GM12878 (cell line): ENCODE results near the gene CDC37. TPM values are rescaled to one million over a fixed set of nuclear protein-coding genes. Genes with fewer than 3 reads are reported as not detected.

Experiments
- BRCA1 ChIP-seq: IDR thresholded peaks from 2 replicates; pipeline ENCODE4 v1.6.1; 2011; ENCODE audit warnings: low read depth, low read length, improper control_type of control experiment
- CBX5 ChIP-seq: sonication (generic); IDR thresholded peaks from 2 replicates; pipeline ENCODE4 v1.6.1; 2016; ENCODE audit warnings: low read depth, moderate library complexity, mild to moderate bottlenecking, inconsistent platforms
- E2F8 ChIP-seq: fragments of 450-650 bp; IDR thresholded peaks from 2 replicates; pipeline ENCODE4 v1.6.1; 2018; ENCODE audit warnings: mild to moderate bottlenecking, low read depth, moderate library complexity; ENCODE audit not compliant: partially characterized antibody
- EGR1 ChIP-seq, 2 experiments: IDR thresholded peaks; 1 replicate in 1 of 2; 2 replicates in 1 of 2; pipeline ENCODE4 v1.6.1; 2011 to 2012; ENCODE audit warnings: low read depth in 2 of 2, low read length in 2 of 2, borderline replicate concordance in 1 of 2, mild to moderate bottlenecking in 1 of 2, moderate library complexity in 1 of 2
- FOXK2 ChIP-seq: fragments of 450-650 bp; IDR thresholded peaks from 2 replicates; pipeline ENCODE4 v1.6.1; 2017; ENCODE audit warnings: mild to moderate bottlenecking, moderate library complexity
- GATAD2B ChIP-seq: fragments of 450-650 bp; conservative IDR thresholded peaks from 2 replicates; pipeline ENCODE4 v1.6.1; 2017; ENCODE audit warnings: low read depth, mild to moderate bottlenecking, moderate library complexity
- IKZF2 ChIP-seq, 2 experiments: fragments of 450-650 bp; IDR thresholded peaks; 2 replicates each; pipeline ENCODE4 v1.6.1; 2017; ENCODE audit warnings: mild to moderate bottlenecking in 2 of 2, moderate library complexity in 2 of 2
- JUND ChIP-seq: IDR thresholded peaks from 2 replicates; pipeline ENCODE4 v1.6.1; 2012; ENCODE audit warnings: low read depth, mild to moderate bottlenecking, low read length, improper control_type of control experiment, moderate library complexity
- KAT2A ChIP-seq: conservative IDR thresholded peaks from 2 replicates; pipeline ENCODE4 v1.6.1; 2011; ENCODE audit warnings: low read depth, low read length; ENCODE audit not compliant: control insufficient read depth
- MEF2A ChIP-seq: IDR thresholded peaks from 2 replicates; pipeline ENCODE4 v1.6.1; 2011; ENCODE audit warnings: low read depth, mild to moderate bottlenecking, low read length, moderate library complexity; ENCODE audit not compliant: insufficient read depth
- NFIC ChIP-seq: IDR thresholded peaks from 2 replicates; pipeline ENCODE4 v1.6.1; 2012; ENCODE audit warnings: low read depth, mild to moderate bottlenecking, inconsistent platforms, low read length, moderate library complexity
- NFYA ChIP-seq: IDR thresholded peaks from 2 replicates; pipeline ENCODE4 v1.6.1; 2011; ENCODE audit warnings: low read depth, mild to moderate bottlenecking, low read length, improper control_type of control experiment, borderline replicate concordance
- NR2C1 ChIP-seq: fragments of 450-650 bp; IDR thresholded peaks from 2 replicates; pipeline ENCODE4 v1.6.1; 2017; ENCODE audit warnings: antibody characterized with exemption, mild to moderate bottlenecking, moderate library complexity
- POLR2A ChIP-seq: IDR thresholded peaks from 2 replicates; pipeline ENCODE4 v1.6.1; 2011; ENCODE audit warnings: low read depth, mild to moderate bottlenecking, low read length
- POLR2AphosphoS5 ChIP-seq: IDR thresholded peaks from 2 replicates; pipeline ENCODE4 v1.6.1; 2011; ENCODE audit warnings: mild to moderate bottlenecking, low read length, inconsistent platforms
- SKIL ChIP-seq: fragments of 450-650 bp; IDR thresholded peaks from 2 replicates; pipeline ENCODE4 v1.6.1; 2017; ENCODE audit warnings: mild to moderate bottlenecking, low read depth, inconsistent platforms; ENCODE audit not compliant: poor library complexity, severe bottlenecking
- TCF7 ChIP-seq: IDR thresholded peaks from 2 replicates; pipeline ENCODE4 v1.6.1; 2014; ENCODE audit warnings: antibody characterized with exemption, borderline replicate concordance
- WRNIP1 ChIP-seq: IDR thresholded peaks from 2 replicates; pipeline ENCODE4 v1.6.1; 2011; ENCODE audit warnings: low read depth, low read length, improper control_type of control experiment, borderline replicate concordance
- ZBED1 ChIP-seq: IDR thresholded peaks from 2 replicates; pipeline ENCODE4 v1.6.1; 2016; ENCODE audit warnings: borderline replicate concordance
- ZNF687 ChIP-seq: fragments of 450-650 bp; IDR thresholded peaks from 2 replicates; pipeline ENCODE4 v1.6.1; 2017; ENCODE audit warnings: mild to moderate bottlenecking, moderate library complexity
- polyA plus RNA-seq, 11 experiments: library from polyadenylated mRNA; depleted of rRNA in 4 of 11; unstranded in 6 of 11; stranded (reverse) in 5 of 11; fragments of >200 nt; fragmentation: Nextera tagmentation in 4 of 11; fragmentation: Illumina TruSeq in 1 of 11; extraction: Ambion mirVana in 4 of 11; extraction: Trizol in 1 of 11; gene quantifications; 1 replicate in 1 of 11; 2 replicates in 10 of 11; pipeline versions ENCODE4 v1.2.1 to v1.2.3, GENCODE V29; 2011 to 2016; ENCODE audit warnings: inconsistent platforms in 2 of 11, missing spikeins in 2 of 11, low read depth in 1 of 11
- total RNA-seq, 4 experiments: library from RNA; depleted of rRNA in 3 of 4; stranded (reverse); fragments of >200 nt in 3 of 4; fragmentation: Illumina TruSeq in 1 of 4; extraction: Trizol in 1 of 4; gene quantifications; 2 replicates each; pipeline versions ENCODE4 v1.2.1 to v1.2.3, GENCODE V29; 2013 to 2021

The CDC37 gene
- total and polyA plus RNA-seq, 10 of the 15 experiments (the other 5 are each of a cell fraction or from before 2014, with no cell fraction given), result 4.7 to 265 (median 176) TPM

DNA sequence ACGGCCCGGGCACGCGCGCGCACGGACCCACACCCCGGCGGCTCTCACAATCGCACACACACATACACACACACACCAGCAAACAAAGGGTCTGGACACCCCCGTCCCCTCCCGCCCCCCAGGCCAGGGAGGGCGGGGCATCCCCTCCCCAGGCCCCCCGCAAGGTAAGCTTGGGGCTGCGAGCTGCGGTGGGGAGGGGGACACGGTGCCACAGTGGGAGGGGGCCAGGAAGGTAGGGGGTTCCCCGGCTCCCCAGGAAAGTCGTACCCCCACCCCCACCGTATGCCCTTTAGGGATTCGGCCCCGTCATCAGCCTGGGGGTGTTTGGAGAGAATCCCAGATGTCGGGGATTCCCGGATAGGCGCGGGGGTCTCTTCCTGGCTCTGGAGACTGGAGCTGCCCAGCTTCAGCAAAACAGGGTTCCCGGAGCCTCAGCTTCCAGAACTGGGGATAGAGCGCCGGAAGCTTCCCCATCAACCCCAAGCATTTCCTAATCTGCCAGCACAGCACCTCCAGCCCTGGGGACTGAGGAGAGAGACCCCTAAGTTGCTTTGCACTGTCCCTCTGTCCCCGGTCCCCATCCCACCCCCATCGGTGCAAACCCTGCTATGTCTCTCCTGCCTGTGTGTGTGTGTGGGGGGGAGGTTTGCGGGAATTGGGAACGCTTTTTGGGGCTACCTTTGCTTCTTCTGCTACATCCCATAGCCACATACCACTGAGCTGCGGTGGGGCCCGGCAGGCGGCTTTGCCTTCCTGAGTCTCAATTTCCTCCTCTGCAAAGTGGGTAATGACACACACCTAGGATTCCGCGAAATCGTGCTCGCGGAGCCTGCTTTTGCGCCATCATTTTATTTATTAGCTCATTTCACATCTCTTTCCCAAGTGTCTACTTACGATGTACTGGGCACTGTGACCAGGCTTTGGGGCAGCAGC, 1.8 kb upstream of the CDC37 start (continued):
- no peak for TF ChIP-seq SKIL
- TF ChIP-seq IKZF2 (IDR thresholded peaks at IDR 0.05), result peak in 1 of 2 experiments; percentile 29; a peak in 2 of 4 replicates
- TF ChIP-seq NR2C1, result no peak
- no peak for TF ChIP-seq CBX5
- TF ChIP-seq POLR2AphosphoS5, result no peak; the same call in 1 of the 2 replicates
- no peak for TF ChIP-seq ZBED1
- TF ChIP-seq TCF7, result no peak
- TF ChIP-seq NFYA, result no peak
- TF ChIP-seq NFIC, result no peak
- TF ChIP-seq WRNIP1, result no peak
- no peak for TF ChIP-seq BRCA1
- TF ChIP-seq E2F8, result no peak
- no peak for TF ChIP-seq ZNF687
- TF ChIP-seq KAT2A, result no peak
- no peak for TF ChIP-seq JUND
- TF ChIP-seq EGR1 (IDR thresholded peaks at IDR 0.05; ENCODE audit: borderline replicate concordance in 1 of 2, low read depth in 2 of 2, low read length in 2 of 2), result 0 out of 3 replicates have a peak, but pooled peaks of 1 of the 2 experiments have one; percentile 3
- no peak for TF ChIP-seq FOXK2
- TF ChIP-seq MEF2A, result no peak
- peak; percentile 53; the same call in 1 of the 2 replicates for TF ChIP-seq POLR2A
- no peak for TF ChIP-seq GATAD2B
